ENCODE results near the gene FKBP7. TPM values are rescaled to one million over a fixed set of nuclear protein-coding genes. Genes with fewer than 3 reads are reported as not detected.
"Not testable (repeated sequence)": the region's sequence is repeated elsewhere in the genome, so short reads cannot be mapped to it uniquely, and the experiment has no call there.

FKBP7 gene, protein sequence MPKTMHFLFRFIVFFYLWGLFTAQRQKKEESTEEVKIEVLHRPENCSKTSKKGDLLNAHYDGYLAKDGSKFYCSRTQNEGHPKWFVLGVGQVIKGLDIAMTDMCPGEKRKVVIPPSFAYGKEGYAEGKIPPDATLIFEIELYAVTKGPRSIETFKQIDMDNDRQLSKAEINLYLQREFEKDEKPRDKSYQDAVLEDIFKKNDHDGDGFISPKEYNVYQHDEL
- 100 to 1,000 TPM in 1 of 4 donors, 10 to 100 TPM in 3; 54.6 to 114 (median 75.6) TPM for polyA plus RNA-seq (ENCODE audit: insufficient read length in 4 of 4)

DNA sequence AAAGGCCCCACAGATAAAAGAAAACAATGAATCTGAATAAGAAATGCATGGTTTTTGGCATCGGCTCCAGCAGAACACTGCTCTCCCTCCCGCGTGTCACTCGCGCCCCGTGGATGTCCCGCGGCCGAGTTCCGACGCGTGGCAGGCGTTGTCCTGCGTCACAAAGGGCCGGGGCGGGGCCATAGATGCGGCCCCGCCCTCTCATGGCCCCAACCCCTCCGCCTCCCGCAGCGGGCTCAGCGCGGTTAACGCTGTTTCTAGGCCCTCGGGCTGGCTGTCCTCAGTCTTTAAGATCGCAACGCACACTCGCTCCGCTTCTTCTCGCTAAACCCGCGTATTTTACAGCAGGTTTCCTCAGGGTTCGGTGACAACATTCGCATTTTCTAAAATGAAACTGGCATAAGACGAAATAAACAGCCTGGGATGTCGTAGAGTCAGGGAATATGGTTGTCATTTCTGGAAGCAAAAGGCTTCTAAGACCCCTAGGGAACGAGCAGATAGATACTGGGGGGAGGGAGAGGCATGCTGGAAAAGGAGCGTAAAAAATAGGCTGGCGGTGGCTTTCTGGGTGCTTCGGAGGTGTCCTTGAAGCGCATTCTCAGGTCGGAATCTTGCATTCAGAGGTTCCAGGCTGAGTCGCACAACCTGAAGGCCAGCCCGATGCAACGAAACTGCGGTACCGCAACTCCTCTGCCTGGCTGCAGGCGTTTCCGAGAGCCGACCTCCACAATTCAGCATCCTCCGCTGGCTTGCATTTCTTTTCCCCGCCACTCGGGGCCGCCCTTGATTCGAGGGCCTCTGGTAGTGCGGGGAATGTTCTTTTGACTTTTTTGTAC lies at the start of gene FKBP7:
Gene FKBP7, minus strand, starts transcription at position 162 of the 836 bp plus-strand sequence. Its CDS starts 101 bp downstream, at position 61.
- peak; percentile 78 to 83 (median 80) for DNase-seq (ENCODE audit: low read depth in 4 of 4, low spot score in 3 of 4)

DNA sequence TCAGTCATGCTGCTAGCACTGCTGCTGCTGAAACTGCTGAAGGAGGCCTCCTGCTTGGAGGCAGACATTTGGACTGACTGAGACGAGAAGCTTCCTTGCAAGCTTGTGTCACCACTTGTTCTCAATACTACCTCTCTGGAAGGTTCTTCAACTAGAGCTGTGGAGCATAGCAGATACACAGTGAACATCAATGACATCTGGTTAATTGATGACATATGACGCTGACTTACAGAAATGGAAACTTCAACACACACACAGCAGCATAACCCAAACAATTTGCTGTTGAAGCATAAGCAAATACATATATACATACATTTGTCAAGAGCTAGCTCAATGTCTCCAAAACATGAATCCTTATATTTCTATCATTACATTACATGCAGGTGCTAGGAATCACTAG lies 49.2 kb upstream of the FKBP7 start:
- DNase-seq (ENCODE audit: low read depth in 4 of 4, low spot score in 3 of 4), result no peak

DNA sequence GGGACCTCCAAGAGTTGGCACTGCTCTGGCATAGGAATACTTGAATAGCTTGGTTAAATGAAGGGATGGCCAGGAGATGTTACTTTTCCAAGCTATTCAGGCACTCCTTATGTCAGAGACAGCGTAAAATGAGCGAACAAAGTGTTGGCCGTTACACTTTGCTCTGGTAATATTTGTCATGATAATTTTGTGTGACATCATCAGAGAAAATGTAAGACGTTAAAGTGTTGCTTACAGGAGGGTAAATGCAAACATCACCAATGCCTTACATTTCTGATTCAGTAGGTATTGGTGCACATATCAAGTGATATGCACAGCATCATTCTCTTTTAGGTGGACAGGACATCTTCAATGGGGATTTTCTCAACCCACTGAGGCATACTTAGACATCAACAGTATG lies 47.9 kb upstream of the FKBP7 start:
- no peak for DNase-seq (ENCODE audit: low read depth in 4 of 4, low spot score in 3 of 4)

DNA sequence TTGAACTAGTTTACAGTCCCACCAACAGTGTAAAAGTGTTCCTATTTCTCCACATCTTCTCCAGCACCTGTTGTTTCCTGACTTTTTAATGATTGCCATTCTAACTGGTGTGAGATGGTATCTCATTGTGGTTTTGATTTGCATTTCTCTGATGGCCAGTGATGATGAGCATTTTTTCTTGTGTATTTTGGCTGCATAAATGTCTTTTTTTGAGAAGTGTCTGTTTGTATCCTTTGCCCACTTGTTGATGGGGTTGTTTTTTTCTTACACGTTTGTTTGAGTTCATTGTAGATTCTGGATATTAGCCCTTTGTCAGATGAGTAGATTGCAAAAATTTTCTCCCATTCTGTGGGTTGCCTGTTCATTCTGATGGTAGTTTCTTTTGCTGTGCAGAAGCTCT lies 47.1 kb upstream of the FKBP7 start:
- DNase-seq (ENCODE audit: low read depth in 4 of 4, low spot score in 3 of 4), result not testable (repeated sequence)

DNA sequence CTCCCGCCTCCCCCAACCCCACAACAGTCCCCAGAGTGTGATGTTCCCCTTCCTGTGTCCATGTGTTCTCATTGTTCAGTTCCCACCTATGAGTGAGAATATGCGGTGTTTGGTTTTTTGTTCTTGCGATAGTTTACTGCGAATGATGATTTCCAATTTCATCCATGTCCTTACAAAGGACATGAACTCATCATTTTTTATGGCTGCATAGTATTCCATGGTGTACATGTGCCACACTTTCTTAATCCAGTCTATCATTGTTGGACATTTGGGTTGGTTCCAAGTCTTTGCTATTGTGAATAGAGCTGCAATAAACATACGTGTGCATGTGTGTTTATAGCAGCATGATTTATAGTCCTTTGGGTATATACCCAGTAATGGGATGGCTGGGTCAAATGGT lies 46.6 kb upstream of the FKBP7 start:
- not testable (repeated sequence) for DNase-seq (ENCODE audit: low read depth in 4 of 4, low spot score in 3 of 4)

DNA sequence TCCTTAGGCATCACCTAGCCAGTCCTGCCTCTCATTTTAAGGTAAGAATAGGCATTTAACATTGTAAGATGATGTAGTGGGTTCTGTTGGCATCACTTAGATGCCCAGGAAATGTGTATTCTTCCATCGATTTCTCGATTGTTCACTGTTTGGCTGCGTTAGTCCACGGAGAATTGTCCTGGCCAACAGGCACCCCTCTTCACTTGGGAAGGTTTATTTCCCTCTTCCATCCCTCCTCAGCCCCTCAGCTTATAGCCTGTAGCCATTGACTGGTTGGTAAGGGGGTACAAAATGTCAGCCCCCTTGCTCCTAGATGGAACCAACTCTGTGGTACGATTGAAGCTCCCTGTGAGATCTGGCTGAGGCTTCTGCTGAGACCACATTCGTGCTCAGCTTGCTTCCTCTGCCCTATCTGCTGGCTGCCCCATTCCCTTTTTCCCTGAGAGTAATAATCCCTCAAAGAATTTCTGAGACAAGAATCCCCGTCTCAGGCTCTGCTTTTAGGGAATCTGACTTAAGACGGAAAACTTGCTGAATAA lies 45.3 kb upstream of the FKBP7 start:
- DNase-seq (ENCODE audit: low read depth in 4 of 4, low spot score in 3 of 4), result no peak

DNA sequence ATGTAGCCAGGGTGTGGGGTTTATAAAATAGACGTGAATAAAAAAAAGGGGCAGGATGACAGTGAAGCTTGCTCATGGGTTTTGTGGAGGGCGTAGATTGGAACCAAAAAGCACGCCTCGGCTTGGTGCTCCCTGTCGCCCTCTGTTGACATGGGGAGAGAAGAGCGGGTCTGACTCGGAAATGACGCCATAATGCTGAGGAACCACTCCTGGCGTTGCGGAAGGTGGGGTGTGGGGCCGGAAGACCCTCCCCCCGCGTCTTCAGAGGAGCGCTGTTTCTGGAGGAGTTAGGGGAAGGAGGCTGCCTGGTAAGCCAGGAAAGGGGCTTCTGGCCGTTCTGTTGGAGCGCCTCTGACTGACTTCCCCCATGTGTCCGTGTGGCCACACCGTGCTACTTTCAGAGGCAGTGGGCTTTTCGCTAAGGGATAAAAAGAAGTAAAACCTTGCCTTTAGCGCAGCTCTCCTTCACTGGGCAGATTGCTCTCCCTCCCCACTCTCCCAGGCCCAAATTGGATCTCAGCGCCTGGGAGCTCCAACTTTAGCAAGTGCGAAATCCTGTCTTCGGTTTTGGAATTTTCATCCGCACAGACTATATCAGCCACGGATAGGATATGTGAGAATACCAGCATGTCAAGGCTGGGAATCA lies 44.7 kb upstream of the FKBP7 start:
- peak; percentile 57 to 77 (median 70) for DNase-seq (ENCODE audit: low read depth in 4 of 4, low spot score in 3 of 4)

DNA sequence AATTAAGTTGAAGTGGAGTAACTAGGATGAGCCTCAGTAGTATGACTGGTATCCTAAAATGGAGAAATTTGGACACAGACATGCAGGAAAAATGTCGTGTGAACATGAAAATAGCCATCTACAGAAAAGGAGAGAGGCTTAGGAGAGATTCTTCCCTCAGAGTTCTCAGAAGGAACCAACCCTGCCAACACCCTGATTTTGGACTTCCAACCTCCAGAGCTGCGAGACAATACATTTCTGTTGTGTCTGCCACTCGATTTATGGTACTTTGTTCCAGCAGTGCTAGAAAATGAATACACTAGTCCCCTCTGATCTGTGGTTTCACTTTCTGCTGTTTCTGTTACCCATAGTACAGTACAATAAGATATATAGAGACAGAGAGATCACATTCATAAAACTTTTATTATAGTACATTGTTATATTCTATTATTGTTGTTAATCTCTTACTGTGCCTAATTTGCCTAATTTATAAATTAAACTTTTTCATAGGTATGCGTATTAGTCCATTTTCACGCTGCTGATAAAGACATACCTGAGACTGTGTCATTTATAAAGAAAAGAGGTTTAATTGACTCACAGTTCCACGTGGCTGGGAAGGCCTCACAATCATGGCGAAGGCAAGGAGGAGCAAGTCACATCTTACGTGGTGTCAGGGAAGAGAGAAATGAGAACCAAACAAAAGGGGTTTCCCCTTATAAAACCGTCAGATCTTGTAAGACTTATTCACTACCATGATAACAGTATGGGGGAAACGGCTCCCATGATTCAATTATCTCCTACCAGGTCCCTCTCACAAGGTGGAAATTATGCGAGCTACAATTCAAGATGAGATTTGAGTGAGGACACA lies 43.1 kb upstream of the FKBP7 start:
- no peak for DNase-seq (ENCODE audit: low read depth in 4 of 4, low spot score in 3 of 4)

DNA sequence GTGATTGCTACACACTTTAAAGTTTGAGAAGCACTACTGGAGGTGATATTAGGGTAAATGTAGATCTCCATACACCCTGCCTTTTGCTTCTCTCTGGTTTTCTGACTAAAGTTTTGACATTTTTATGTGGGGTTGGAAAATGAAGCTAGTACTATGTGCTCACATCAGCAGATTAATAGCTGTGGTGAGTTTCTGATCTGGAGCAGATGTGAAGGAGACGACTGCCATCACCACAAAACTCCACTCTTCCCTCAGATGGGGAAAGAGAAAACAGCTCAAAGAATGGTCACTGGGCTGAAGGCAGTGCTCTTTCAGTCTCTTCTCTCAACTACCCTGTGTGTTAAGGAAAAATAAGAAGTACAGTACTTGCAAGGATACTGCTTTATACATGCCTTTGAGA lies 39.1 kb upstream of the FKBP7 start:
- DNase-seq (ENCODE audit: low read depth in 4 of 4, low spot score in 3 of 4), result no peak

DNA sequence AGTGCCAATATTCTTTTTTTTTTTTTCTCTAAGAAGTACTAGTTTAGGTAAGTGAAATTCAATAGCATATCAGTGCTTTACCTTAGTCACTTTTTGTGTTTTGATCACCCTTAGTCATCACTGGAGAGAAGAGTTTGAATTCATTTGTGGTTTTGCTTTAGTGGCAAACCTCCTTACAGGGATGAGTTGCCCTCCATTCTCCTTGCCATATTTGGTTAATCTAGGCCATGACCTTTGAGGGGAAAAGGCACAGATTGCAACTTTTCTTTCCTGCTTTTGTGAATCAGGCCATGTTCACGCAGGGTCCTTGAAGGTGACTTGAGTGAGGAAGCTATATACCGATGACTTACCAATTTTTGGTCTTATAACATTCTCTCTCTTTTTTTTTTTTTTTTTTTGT lies 36.3 kb upstream of the FKBP7 start:
- no peak for DNase-seq (ENCODE audit: low read depth in 4 of 4, low spot score in 3 of 4)

DNA sequence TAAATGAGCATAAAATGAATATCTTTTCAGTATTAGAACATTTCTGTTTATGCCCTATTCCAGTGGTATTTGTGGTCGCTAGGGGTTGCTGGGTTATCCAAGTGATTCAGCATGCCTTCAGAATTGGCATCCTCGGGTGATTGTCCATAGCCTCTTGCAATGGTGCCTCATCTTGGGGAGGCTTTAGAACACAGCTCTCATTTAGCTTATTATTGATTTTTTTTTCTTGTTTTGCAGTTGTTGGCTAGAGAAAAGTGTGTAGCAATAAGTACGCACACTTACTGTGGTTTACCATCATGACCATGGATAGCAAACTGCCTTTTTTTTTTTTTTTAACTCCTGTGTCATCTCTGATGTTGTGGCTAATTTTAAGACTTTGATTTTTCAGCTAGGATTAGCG lies 35.5 kb upstream of the FKBP7 start:
- no peak for DNase-seq (ENCODE audit: low read depth in 4 of 4, low spot score in 3 of 4)

DNA sequence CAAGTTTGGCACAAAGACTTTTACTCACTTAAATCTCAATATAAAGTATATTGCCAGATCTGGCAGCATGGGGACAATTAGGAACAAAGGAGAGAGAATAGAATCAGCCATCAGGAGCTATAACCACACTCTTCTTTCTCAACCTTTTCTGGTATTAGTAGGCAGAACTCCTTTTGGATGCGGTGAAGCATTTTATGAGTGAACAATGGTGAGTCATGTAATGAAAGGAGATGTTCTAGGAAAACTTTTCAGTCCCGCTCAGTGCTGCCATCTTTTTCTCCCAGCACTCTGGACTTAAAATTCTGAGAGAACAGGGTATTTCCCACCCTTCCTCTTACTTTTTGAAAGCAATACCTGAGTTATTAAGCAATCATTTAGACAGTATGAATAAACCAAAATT lies 34.1 kb upstream of the FKBP7 start:
- DNase-seq (ENCODE audit: low read depth in 4 of 4, low spot score in 3 of 4), result no peak

DNA sequence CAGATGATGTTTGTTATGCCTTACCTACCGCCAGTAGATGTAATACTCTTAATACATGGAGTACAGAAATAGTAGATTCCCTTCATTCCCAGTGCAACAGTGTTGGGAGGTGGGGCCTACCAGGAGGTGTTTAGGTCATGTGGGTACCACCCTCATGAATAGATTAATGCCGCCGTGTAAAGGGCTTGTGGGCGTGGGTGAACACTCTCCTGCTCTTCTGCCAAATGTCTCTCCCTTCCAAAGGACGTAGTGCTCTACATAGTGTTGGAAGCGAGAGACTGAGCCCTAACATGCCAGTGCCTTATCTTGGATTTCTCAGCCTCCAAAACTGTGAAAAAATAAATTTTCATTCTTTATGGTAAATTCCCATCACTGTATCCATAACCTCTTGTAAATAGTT lies 32.0 kb upstream of the FKBP7 start:
- no peak for DNase-seq (ENCODE audit: low read depth in 4 of 4, low spot score in 3 of 4)

DNA sequence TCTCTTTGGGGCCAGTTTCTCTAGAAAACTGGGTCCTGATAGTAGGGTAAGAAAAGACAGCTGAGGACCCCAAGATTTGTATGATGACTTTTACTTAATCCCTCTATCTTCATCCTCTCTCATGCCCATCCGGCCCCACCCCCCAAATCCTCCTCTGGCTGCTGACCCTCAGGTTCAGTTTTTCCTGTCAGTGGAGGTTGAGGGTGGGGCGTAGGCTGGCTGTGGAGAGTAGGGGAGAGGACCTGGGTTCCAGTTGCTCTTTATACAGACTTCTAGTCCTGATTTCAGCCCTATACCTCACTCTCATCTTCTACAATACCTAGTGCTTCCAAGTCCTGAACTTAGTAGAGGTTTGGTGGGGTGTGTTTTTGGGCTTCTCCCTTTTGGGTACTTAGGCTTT lies 30.2 kb upstream of the FKBP7 start:
- no peak for DNase-seq (ENCODE audit: low read depth in 4 of 4, low spot score in 3 of 4)

DNA sequence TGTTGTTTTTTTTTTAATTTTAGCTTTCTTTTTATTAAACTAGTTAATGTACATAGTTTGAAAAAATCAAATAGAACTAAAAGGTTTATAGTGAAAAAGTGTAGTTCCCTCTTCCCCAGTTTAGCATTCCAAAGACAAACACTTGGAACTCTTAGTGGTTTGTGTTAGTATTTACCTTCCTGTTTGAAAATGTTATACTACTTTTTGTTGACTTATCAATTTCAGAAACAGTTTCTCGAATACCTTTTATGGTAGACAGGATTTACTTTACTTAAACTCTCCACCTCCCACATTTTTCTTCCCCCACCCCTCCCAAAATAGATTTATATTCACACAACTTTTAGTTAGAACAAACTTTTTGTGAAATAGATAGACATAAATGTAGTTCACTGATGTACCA lies 28.5 kb upstream of the FKBP7 start:
- DNase-seq (ENCODE audit: low read depth in 4 of 4, low spot score in 3 of 4), result no peak

DNA sequence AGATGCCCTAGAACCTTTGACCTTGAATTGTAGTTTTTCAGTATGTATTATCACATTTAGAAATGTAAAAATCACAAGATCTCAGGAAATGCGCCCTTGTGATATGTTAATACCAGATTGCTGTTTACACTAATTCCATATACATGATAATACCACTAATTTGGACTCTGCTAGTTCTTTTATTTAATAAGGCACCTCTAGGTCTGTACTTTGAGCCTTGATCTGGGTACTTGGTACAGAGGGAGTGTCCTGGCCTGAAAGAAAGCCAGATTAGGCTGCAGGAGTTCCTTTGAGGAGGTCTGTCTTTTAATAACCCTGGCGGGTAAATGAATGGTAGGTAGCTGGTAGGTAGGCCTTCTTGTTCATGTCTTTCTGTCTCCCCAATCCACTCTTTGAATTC lies 28.1 kb upstream of the FKBP7 start:
- DNase-seq (ENCODE audit: low read depth in 4 of 4, low spot score in 3 of 4), result no peak

DNA sequence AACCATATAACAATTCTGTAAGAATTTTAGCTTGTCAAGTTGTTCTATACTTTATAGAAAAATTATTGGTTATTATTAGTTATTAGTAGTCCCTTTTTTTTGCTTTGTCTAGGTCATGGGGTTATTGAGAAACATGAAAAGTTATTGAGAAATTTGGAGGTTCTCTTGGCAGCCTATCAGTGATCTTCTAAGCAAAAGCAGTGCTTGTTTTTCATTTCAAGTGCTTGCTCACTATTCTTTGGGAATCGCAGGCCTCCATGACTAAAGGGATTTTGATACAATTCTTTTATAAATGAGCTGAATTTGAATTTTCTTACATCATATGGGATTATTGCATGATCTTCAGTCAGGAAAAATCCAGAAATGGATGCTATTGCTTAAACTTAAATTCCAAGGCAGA lies 27.7 kb upstream of the FKBP7 start:
- DNase-seq (ENCODE audit: low read depth in 4 of 4, low spot score in 3 of 4), result no peak

DNA sequence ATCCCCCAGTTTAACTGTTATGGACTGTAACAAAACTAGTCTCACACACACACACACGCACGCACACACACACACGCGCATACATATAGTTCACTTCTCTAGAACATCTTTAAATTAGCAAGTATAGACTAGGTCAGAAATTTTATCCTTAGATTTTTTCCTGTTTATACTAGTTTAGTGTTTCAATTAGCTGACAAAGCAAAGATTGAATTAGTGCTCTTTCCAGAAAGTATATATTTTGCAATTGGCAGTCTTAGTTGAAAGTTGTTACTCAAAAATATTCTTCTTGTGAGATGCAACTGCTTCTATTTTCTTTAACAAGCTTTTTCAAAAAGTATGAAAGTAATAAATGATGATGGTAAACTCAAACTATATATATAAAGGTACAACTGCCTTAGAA lies 24.4 kb upstream of the FKBP7 start:
- DNase-seq (ENCODE audit: low read depth in 4 of 4, low spot score in 3 of 4), result no peak

DNA sequence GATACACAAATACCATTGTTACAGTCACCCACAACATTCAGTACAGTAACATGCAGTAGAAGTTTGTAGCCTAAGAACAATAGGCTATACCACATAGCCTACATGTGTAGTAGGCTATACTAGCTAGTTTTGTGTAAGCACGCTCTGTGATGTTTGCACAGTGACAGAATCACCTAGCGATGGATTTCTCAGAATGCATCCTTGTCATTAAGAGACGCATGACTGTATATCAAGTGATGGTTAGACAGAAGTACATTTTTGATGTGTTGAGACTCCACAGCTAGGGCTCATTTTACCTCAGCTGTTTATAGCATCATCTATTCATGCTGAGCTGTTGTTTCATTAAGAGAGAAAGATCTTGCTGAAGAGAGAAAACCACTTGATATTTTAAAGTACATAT lies 21.2 kb upstream of the FKBP7 start:
- DNase-seq (ENCODE audit: low read depth in 4 of 4, low spot score in 3 of 4), result no peak

DNA sequence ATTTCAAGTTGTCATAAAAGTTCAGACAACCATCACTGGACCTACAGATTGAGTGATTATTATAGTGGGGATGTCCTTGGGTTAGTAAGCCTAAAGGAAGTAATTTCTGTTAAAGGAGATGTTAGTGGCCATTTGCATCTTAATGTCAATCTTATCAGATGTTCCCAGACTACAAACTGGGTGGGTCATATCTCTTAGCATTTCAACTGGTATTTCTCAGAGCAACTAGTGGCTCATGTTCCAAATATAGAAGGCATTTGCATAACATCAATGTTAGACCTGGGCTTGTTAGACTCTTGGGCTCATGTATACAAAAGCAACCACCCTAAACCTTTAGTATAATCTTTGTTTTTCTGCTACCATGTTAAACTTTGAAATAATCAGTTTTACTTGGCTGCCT lies 19.7 kb upstream of the FKBP7 start:
- no peak for DNase-seq (ENCODE audit: low read depth in 4 of 4, low spot score in 3 of 4)

DNA sequence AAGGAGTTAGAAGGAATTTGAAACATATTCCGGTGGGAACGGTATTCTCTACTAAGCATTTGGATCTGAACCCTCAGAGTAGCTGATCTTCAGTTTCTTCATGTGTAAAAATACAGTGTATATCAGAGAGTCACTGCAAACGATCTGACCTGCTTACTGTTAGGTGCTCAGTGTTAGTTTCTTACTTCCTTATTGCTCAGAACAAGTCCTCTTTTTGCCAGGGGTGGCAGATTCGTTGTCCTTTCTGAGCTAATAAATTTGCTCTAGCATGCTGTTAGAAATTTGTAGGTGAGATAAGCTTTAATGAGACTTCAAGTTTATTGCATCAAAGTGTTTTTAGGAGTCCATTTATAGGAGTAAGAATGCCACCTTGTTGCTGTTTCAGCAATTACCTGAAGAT lies 17.6 kb upstream of the FKBP7 start:
- DNase-seq (ENCODE audit: low read depth in 4 of 4, low spot score in 3 of 4), result no peak
